Fibroblast of mammary gland (primary cell): ENCODE measurements around the gene FCGR3A.
A peak's percentile ranks its signal among the peaks of the same experiment; 100 is the strongest.
"Not testable (repeated sequence)": the region's sequence is repeated elsewhere in the genome, so short reads cannot be mapped to it uniquely, and the experiment has no call there.

Experiments used
- DNase-seq: peaks from one replicate; pipeline ENCODE4 v3.0.0-alpha.2; 2010; ENCODE audit warnings: low read depth
- H3K4me3 ChIP-seq: 2 replicates; pipeline ENCODE4 v1.5.1; 2011; ENCODE audit warnings: low read depth, mild to moderate bottlenecking, low read length, moderate library complexity; ENCODE audit not compliant: control insufficient read depth
- TF ChIP-seq, protein P1 (sequence below): conservative IDR thresholded peaks from 2 replicates; pipeline ENCODE4 v1.5.1; 2011; ENCODE audit warnings: low read depth, low read length, inconsistent platforms; ENCODE audit not compliant: control insufficient read depth, insufficient read depth

The FCGR3A gene

DNA sequence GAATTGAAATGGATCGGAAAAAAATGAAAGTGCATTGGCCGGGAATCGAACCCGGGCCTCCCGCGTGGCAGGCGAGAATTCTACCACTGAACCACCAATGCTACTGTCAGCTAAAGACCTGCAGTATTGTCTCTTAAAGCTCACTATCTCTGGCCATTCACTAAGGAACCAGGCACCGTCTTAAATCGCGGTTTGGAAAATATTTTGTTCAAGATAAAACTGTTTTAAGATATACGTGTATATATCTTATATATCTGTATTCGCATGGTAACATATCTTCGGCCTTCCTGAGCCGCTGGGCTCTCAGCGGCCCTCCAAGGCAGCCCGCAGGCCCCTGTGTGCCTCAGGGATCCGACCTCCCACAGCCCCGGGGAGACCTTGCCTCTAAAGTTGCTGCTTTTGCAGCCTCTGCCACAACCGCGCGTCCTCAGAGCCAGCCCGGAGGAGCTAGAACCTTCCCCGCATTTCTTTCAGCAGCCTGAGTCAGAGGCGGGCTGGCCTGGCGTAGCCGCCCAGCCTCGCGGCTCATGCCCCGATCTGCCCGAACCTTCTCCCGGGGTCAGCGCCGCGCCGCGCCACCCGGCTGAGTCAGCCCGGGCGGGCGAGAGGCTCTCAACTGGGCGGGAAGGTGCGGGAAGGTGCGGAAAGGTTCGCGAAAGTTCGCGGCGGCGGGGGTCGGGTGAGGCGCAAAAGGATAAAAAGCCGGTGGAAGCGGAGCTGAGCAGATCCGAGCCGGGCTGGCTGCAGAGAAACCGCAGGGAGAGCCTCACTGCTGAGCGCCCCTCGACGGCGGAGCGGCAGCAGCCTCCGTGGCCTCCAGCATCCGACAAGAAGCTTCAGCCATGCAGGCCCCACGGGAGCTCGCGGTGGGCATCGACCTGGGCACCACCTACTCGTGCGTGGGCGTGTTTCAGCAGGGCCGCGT lies 25.5 kb downstream of the FCGR3A start, which contains the start of gene HSPA6:
Gene HSPA6, plus strand, starts transcription at position 724 of the 925 bp plus-strand sequence. Its CDS starts 119 bp downstream, at position 843.
- peak within 1 kb of the TSS; percentile 62 for H3K4me3 ChIP-seq
- DNase-seq, result peak; percentile 77

DNA sequence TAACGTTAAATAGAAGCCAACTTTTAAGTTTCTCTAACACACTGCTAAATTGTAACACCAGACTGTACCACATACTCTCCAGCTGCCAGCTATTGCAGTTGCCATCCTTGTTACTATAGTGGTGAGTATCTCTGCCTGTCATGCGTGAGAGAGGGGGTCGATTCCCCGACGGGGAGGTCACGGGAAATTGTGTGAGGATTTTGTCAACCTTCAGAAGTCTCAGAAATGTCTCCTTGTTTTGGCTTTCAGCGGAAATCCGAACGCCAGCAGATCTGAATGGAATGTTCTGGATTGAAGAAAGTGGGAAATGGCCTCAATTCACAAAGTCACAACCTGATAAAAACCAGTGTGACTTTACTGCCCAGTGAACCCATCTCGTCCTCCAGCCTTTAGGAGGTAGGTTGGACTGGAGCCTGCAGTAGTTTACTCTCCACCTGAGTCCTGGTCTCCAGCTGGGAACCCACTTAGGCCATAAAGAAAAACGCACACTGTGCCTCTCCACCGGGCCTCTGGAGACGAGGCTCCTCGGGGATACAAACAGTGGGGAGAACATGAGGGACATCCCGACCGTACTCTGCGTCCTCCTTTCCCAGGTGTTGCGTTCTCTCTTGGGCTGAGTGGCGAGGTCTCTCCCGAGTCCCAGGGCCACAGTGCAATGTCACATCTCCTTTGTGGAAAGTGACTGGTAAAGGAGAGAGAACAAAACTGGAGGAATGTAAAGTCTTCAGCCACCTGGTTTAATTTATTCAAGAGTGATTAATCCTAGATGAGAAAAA lies 26.4 kb downstream of the FCGR3A start:
- not testable (repeated sequence) for H3K4me3 ChIP-seq, DNase-seq

DNA sequence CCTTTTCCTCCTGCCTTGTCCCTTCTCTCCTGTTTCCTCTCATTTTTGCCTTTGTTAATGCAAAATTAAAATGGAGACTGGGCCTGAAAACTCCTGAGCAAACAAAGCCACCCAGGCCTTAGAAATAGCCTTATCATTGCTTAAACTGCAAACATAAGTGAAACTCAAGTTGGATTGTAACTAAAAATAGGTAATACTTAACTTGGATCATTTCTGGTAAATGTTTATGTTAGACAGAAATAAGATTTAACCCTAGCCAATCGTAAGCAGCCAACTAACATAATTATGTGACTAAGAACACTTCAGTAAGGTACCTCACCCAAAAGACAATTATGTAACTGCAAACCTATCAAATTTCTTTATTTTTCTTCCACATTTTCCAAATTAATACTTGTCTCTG lies 35.7 kb downstream of the FCGR3A start:
- not testable (repeated sequence) for H3K4me3 ChIP-seq, DNase-seq

DNA sequence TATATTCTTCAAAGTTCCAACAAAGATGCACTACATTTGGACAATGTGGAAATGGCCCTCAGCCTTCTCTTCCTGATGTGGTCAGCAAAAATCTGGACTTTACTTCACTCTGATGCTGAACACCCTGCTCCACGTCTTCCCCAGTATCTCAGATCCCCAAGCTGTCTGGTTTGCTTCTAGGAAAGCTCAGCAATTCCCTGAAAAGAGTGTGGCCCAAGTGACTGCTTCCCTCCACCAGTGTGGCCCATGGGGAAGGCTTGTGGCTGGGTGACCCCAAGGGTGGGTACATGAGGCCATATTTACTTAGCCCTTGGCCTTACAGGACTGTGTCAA lies 36.2 kb downstream of the FCGR3A start:
- H3K4me3 ChIP-seq, DNase-seq: not testable (repeated sequence)

DNA sequence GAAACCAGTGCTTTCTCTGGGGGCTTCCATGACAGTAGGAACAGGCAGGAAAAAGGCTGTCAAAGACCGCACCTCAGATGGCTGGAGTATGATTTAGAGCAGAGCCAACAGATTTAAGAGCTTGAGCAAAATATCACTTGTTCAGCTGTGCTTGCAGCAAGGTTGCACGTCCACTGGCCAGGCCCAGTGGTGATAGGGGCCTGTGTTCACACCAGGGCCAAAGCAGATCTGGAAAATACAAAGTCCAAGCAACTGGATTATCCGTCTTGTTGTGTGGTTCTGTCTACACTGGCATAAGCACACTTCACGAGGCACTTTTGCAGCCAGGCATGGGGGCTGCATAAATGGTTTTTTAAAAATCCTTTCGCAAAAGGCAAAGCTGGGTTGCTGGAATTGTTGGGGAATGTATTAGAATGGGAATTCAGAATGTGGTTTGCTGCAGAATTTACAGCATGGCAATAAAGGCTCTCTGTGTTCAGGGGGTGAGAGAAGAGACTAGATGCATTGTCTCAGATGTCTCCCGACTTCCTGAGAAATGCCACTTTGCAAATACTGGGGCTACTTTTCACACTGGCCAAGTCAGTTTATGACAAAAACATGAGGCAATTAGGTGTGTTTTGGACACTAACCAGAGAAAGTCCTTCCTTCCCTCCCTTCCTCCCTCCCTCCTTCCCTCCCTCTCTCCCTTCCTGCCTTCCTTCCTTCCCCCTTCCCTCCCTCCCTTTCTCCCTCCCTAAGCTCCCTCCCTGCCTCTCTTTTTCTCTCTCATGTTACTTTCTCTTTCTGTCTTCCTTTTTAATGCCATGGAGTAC lies 36.8 kb downstream of the FCGR3A start:
- not testable (repeated sequence) for DNase-seq

DNA sequence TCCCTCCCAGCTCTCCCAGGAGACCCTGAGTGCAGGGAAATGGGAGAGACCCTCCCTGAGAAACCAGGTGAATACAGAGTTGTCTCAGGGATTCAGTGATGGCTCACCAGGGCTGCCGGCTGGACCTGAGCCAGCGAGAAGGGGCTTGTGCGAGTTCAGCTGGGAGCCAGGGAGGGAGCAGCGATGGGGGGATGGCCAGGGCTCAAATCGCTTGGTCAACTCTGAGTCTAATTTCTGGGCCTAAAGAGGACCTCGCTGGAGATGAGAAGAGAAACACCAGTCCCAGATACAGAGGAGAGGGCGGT lies 37.9 kb downstream of the FCGR3A start:
- no peak overlapping the region for H3K4me3 ChIP-seq
- DNase-seq, result no peak
- TF ChIP-seq, protein P1, sequence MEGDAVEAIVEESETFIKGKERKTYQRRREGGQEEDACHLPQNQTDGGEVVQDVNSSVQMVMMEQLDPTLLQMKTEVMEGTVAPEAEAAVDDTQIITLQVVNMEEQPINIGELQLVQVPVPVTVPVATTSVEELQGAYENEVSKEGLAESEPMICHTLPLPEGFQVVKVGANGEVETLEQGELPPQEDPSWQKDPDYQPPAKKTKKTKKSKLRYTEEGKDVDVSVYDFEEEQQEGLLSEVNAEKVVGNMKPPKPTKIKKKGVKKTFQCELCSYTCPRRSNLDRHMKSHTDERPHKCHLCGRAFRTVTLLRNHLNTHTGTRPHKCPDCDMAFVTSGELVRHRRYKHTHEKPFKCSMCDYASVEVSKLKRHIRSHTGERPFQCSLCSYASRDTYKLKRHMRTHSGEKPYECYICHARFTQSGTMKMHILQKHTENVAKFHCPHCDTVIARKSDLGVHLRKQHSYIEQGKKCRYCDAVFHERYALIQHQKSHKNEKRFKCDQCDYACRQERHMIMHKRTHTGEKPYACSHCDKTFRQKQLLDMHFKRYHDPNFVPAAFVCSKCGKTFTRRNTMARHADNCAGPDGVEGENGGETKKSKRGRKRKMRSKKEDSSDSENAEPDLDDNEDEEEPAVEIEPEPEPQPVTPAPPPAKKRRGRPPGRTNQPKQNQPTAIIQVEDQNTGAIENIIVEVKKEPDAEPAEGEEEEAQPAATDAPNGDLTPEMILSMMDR, result no peak

More for the DNA sequence above, 36.8 kb downstream of the FCGR3A start:
- not testable (repeated sequence) for H3K4me3 ChIP-seq

DNA sequence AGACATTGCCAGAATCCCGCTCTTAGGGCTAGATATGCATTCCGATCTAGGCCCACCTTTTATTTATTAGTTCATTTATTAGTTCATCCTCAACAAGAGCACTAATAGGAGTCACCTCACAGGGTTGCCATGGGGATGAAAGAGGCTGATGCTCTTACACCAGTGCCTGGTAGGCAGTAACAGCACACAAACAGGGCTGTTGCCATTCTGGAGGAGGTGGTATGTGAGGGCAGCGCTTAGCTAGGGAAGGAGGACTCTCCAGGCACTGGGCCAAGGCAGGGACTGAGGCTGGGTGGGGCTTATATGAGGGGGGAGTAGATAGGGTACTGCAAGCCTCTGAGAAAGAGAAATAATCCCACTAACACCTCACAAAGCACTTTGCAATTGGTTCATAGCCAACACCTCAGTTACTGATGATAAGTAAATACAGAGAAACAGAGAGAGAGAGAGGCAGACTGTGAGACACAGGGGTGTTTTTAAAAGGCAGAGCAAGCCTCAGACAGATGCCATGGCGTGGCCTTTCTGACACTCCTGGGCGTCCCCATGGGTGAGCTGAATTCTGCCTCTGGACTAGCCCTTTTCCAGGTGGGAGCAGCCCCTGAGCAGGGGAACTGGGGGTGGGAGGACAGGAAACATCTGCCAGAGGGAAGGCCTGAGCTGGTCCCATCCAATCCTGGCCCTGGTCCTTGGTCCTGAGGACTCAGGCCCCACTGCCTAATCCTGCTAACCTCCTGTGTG lies 38.4 kb downstream of the FCGR3A start:
- no peak overlapping the region for H3K4me3 ChIP-seq
- no peak for DNase-seq
- TF ChIP-seq, protein P1, result no peak

DNA sequence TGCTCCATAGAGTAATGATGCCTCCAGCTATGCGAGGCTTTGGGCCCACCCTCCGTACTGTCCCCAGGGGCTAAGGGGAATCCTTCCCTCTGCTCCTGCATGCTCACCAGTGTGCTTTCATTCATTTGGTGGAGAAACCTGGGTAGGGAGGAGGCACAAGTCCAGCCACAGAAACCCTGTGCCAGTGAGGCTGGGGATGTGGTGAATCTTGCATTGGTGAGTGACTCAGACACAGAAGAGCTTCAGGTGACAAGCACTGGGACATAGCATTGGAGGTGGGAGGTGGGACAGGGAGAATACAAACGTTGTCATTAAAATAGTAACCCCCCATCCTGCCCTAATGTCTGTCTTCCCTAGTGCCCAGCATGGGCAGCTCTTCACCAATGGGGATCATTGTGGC lies 39.1 kb downstream of the FCGR3A start:
- TF ChIP-seq, protein P1, result no peak
- DNase-seq, result no peak
- no peak overlapping the region for H3K4me3 ChIP-seq
